Measurements from ENCODE around the gene KANK4.
"Not testable (repeated sequence)": the region's sequence is repeated elsewhere in the genome, so short reads cannot be mapped to it uniquely, and the experiment has no call there.

KANK4 gene

GRCh38 chr1:62227496-62227895 is 91.7 kb downstream of the KANK4 start:
- H3K4me3 ChIP-seq (ENCODE audit: low read depth, low read length) = no peak overlapping the region
- no peak for DNase-seq (ENCODE audit: low read depth)
- TF ChIP-seq CTCF (IDR thresholded peaks at IDR 0.05; ENCODE audit: insufficient read depth, low read depth, low read length, missing control alignments) = no peak

GRCh38 chr1:62224182-62224581 is 95.1 kb downstream of the KANK4 start:
- DNase-seq (ENCODE audit: low read depth) = no peak
- no peak for TF ChIP-seq CTCF (IDR thresholded peaks at IDR 0.05; ENCODE audit: insufficient read depth, low read depth, low read length, missing control alignments)
- H3K4me3 ChIP-seq (ENCODE audit: low read depth, low read length) = no peak overlapping the region

- DNase-seq (ENCODE audit: low read depth) = no peak
- no peak for TF ChIP-seq CTCF (IDR thresholded peaks at IDR 0.05; ENCODE audit: insufficient read depth, low read depth, low read length, missing control alignments)
- no peak overlapping the region for H3K4me3 ChIP-seq (ENCODE audit: low read depth, low read length)
Observed at GRCh38 chr1:62222321-62222720, 96.9 kb downstream of the KANK4 start.

GRCh38 chr1:62221171-62221570 is 98.1 kb downstream of the KANK4 start:
- no peak overlapping the region for H3K4me3 ChIP-seq (ENCODE audit: low read depth, low read length)
- TF ChIP-seq CTCF (IDR thresholded peaks at IDR 0.05; ENCODE audit: insufficient read depth, low read depth, low read length, missing control alignments) = no peak
- DNase-seq (ENCODE audit: low read depth) = no peak

GRCh38 chr1:62220456-62220855 is 98.8 kb downstream of the KANK4 start:
- not testable (repeated sequence) for H3K4me3 ChIP-seq (ENCODE audit: low read depth, low read length)

GRCh38 chr1:62218604-62219003 is 100.6 kb downstream of the KANK4 start:
- TF ChIP-seq CTCF (IDR thresholded peaks at IDR 0.05; ENCODE audit: insufficient read depth, low read depth, low read length, missing control alignments) = no peak
- H3K4me3 ChIP-seq (ENCODE audit: low read depth, low read length) = no peak overlapping the region
- DNase-seq (ENCODE audit: low read depth) = no peak

More at GRCh38 chr1:62220456-62220855, 98.8 kb downstream of the KANK4 start:
- not testable (repeated sequence) for DNase-seq (ENCODE audit: low read depth)

GRCh38 chr1:62213075-62213914 is 105.9 kb downstream of the KANK4 start:
- no peak for TF ChIP-seq CTCF (IDR thresholded peaks at IDR 0.05; ENCODE audit: insufficient read depth, low read depth, low read length, missing control alignments)
- H3K4me3 ChIP-seq (ENCODE audit: low read depth, low read length) = no peak overlapping the region
- no peak for DNase-seq (ENCODE audit: low read depth)
